ENCODE measurements around the gene AGO3.

- no peak for TF ChIP-seq CTCF (IDR thresholded peaks at IDR 0.05)
- TF ChIP-seq POLR2A (IDR thresholded peaks at IDR 0.05) = no peak
Measured at GRCh38 chr1:36080801-36081200, 149.9 kb downstream of the AGO3 start.

Measured in suprapubic skin (tissue), 3 donors.